Left ventricle myocardium inferior (tissue), 1 donor: ENCODE data around the gene KAZN. TPM values are rescaled to one million over a fixed set of nuclear protein-coding genes. Genes with fewer than 3 reads are reported as not detected.

Source experiments
- DNase-seq: peaks from one replicate; pipeline ENCODE4 v3.0.0-alpha.2; 2020
- H3K27ac ChIP-seq: fragments of 200-600 bp; replicated peaks from 2 replicates; pipeline ENCODE4 v1.8.0; 2021
- H3K27me3 ChIP-seq: fragments of 200-600 bp; 2 replicates; pipeline ENCODE4 v1.8.0; 2021; ENCODE audit warnings: low read depth
- H3K36me3 ChIP-seq: fragments of 200-600 bp; 2 replicates; pipeline ENCODE4 v1.8.0; 2021
- H3K4me1 ChIP-seq: fragments of 200-600 bp; 2 replicates; pipeline ENCODE4 v1.8.0; 2021
- H3K4me3 ChIP-seq: fragments of 200-600 bp; 2 replicates; pipeline ENCODE4 v1.8.0; 2021; ENCODE audit warnings: mild to moderate bottlenecking, moderate library complexity
- H3K9me3 ChIP-seq: fragments of 200-600 bp; replicated peaks from 2 replicates; pipeline ENCODE4 v1.8.0; 2021
- intact Hi-C: fragments of 100-400 bp; cut with micrococcal nuclease; formaldehyde crosslinking; loops from one replicate; pipeline ENCODE4 v1.11.0; 2022
- total RNA-seq: library from RNA; stranded (reverse); fragmentation: NEBNext Ultra II Directional; extraction: Animal tissue kit (Norgen Biotek cat#: 25700); gene quantifications from one replicate; pipeline ENCODE4 v1.2.1, GENCODE V29; 2021
- TF ChIP-seq, protein P1 (sequence below): fragments of 200-600 bp; IDR thresholded peaks from 2 replicates; pipeline ENCODE4 v1.8.0; 2021; ENCODE audit warnings: antibody characterized with exemption, mild to moderate bottlenecking, borderline replicate concordance
- donor health status: DM: no; HTN: yes; CAD: no; lungs with severe emphysema.

KAZN gene
- total RNA-seq, 1 donor from 2014 or later = 2.2 TPM

DNA sequence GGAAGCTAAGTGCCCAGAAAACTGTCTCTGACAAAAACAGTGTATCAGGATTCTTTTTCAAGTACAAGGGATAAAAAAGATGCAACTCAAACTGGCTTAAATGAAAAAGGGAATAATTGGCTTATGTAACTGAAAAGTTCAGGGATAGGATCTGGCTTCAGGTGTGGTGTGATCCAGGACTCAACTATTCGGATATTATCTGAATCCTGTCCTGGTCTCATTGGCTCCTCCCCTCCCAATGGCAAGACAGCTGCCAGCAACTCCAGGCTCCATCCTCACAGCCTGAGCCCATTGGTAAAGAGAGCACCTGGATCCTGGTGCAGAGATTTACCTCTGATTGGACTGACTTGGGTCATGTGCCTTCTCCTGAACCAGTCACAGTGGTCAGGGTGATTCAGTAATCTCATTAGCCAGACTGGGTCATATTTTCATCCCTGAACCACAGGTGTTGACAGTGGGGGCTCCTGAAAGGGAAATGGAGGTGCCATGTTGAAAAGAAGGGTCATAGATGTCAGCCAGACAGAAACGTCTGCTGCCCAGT lies 349.7 kb downstream of the KAZN start:
- Histone ChIP-seq H3K27ac (no peak overlapping the region), H3K4me3 (no peak overlapping the region), H3K36me3 (no peaks in the 10 kb centered on the region), H3K4me1 (peaks cover 45% of the 10 kb centered on the region), H3K27me3 (no peaks in the 10 kb centered on the region), H3K9me3 (peaks cover under 1% of the 10 kb centered on the region)
- no peak for DNase-seq
- intact Hi-C loops = no loop called here
- TF ChIP-seq, protein P1, sequence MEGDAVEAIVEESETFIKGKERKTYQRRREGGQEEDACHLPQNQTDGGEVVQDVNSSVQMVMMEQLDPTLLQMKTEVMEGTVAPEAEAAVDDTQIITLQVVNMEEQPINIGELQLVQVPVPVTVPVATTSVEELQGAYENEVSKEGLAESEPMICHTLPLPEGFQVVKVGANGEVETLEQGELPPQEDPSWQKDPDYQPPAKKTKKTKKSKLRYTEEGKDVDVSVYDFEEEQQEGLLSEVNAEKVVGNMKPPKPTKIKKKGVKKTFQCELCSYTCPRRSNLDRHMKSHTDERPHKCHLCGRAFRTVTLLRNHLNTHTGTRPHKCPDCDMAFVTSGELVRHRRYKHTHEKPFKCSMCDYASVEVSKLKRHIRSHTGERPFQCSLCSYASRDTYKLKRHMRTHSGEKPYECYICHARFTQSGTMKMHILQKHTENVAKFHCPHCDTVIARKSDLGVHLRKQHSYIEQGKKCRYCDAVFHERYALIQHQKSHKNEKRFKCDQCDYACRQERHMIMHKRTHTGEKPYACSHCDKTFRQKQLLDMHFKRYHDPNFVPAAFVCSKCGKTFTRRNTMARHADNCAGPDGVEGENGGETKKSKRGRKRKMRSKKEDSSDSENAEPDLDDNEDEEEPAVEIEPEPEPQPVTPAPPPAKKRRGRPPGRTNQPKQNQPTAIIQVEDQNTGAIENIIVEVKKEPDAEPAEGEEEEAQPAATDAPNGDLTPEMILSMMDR = no peak

DNA sequence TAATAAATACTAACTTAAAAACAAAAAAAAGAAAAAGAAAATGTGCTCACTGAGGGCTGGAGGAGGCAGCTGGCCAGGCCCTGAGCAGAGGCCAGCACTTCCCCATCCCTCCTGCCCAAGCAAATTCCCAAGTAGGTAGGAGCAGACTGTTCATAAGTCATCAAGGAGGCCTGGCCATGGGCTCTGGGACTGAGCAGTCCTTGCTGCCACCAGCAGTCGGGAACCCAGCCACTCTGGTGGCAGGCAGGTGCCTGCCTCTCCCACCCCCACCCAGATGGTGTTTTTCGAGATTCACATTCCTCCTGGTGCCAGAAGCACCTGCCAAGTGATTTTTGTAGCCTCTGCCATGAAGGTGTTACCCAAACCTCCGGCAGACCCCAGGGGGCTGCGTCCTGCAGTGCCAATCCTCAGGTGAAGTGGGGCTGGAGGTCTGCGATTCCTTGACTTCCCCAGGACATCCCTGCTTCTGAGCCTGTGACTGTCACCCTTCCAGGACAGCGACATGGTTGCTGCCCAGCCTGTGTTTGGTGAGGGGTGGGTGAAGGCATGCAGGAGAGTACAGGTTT lies 350.9 kb downstream of the KAZN start:
- H3K4me1 ChIP-seq = peaks cover 34% of the 10 kb centered on the region
- no peaks in the 10 kb centered on the region for H3K36me3 ChIP-seq
- H3K27ac ChIP-seq = no peak overlapping the region
- intact Hi-C loops = no loop called here
- TF ChIP-seq, protein P1 = no peak
- peaks cover 11% of the 10 kb centered on the region for H3K9me3 ChIP-seq
- no peak for DNase-seq
- no peak overlapping the region for H3K4me3 ChIP-seq
- no peaks in the 10 kb centered on the region for H3K27me3 ChIP-seq

DNA sequence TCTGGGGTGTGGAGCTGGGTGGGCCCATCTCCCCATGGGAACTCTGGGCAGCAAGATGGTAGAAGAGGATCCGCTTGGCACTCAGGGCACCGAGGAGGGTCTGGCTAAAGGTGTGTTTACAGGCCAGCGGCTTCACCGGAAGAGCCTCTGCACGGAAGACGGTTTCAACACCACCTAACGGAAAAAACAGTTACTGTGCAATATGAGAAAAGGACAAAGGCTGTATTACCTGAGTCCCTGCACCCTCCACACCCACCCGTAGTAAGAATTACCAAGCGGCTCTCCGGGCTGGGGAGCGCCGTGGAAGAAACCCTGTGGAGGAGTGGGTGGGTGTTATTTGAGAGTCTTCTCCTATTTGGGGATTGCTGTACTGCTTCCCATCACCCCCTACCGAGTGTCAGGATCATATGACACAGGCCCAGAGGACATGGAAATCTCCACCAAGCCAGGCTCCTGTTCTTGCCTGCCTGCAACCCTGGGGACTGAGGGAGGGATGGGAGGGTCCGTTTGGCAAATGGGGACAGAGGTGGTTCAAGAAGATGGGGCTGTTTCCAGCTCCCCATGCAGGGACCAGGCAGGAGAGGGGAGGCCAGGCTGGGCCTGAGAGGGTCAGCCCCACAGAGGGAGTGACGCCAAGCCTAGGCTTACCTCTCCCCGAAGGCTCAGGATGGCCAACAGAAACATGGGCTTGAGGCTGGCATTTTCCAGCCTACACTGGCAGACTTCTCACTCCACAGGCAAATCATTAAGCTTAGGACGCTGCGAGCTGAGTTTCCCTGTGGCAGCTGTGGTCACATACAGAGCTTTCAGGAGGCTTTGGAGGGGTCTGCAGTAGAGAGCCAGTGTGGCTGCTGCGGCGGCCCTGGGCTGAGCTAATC lies 351.6 kb downstream of the KAZN start:
- Histone ChIP-seq H3K4me3 (no peak overlapping the region), H3K36me3 (no peaks in the 10 kb centered on the region), H3K27ac (no peak overlapping the region), H3K4me1 (peaks cover 26% of the 10 kb centered on the region), H3K9me3 (peaks cover 11% of the 10 kb centered on the region), H3K27me3 (no peaks in the 10 kb centered on the region)
- DNase-seq = no peak
- intact Hi-C loops = no loop called here
- TF ChIP-seq, protein P1 = no peak

DNA sequence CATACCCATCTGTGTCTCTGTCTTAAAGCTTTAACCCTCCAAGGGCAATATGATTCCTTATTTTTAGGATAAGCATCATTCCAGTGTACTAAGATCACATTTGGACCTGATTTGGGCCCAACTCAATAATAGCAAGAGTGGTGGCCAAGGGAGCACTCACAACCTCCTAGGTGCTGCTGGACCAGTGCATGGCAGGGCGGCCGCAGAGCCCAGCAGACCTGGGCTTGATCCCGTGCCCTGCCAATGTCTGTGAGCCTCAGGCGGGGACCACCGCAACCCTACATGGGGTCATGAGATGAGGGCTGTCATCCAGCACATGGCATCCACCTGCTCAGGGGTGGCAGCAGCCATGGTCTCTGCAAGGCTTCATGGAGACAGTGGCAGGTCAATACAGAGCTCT lies 353.3 kb downstream of the KAZN start:
- DNase-seq = no peak
- no peaks in the 10 kb centered on the region for H3K27me3 ChIP-seq
- TF ChIP-seq, protein P1 = no peak
- no peaks in the 10 kb centered on the region for H3K36me3 ChIP-seq
- H3K27ac ChIP-seq = no peak overlapping the region
- no peak overlapping the region for H3K4me3 ChIP-seq
- intact Hi-C loops = no loop called here
- H3K4me1 ChIP-seq = peaks cover 22% of the 10 kb centered on the region
- peaks cover 11% of the 10 kb centered on the region for H3K9me3 ChIP-seq

DNA sequence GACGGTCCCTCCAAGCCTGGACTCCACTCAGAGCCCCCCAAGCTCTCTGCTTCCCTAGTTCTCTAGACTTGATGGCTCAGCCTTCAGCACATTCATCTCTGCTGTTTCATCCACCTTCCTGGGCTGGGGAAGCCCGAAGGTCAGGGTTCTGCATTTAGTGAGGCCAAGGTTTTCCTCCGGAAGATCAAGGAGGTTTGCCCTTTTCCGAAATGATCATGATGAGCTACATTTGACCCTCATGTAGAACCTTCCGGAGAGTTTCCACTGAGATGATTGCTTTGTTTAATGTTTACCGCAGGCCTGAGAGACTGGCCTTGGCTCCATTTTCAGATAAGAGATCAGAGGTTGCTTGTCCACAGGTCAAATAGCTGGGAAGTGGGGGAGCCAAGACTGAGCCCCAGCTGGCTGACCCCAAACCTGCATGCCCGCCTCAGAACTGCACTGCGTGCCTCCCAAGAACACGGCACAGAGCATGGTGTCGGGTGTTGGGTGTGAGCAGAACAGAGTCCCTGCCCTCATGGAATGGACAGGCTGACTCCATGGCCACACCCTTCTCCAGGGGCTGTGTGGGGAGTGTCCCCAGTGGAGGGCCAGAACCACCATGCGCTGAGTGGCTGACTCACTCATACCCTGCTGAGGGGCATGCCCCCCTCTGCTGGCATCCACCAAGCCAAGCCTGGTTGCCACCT lies 354.3 kb downstream of the KAZN start:
- no peak overlapping the region for H3K4me3 ChIP-seq

More for the DNA sequence above, 354.3 kb downstream of the KAZN start:
- H3K27me3 ChIP-seq = no peaks in the 10 kb centered on the region
- H3K9me3 ChIP-seq = peaks cover 11% of the 10 kb centered on the region
- intact Hi-C loops = no loop called here
- H3K27ac ChIP-seq = no peak overlapping the region
- H3K36me3 ChIP-seq = no peaks in the 10 kb centered on the region
- H3K4me1 ChIP-seq = peaks cover 21% of the 10 kb centered on the region
- TF ChIP-seq, protein P1 = no peak
- DNase-seq = no peak
